ENCODE measurements around the gene KAZN.

KAZN gene

GRCh38 chr1:14923727-14924452 lies 325.4 kb downstream of the KAZN start:
- Histone ChIP-seq H3F3A (ENCODE audit: insufficient read depth, low read length) (no peaks in the 10 kb centered on the region), H3K36me3 (replicated peaks; ENCODE audit: insufficient read depth, low read length) (no peaks in the 10 kb centered on the region), H3K9ac (ENCODE audit: low read length) (no peak overlapping the region), H3K4me1 (ENCODE audit: low read length) (no peaks in the 10 kb centered on the region), H3K4me2 (ENCODE audit: low read depth, low read length) (peak overlapping the region; percentile 59), H2AFZ (ENCODE audit: low read length) (peak overlapping the region; percentile 61), H3K9me3 (replicated peaks; ENCODE audit: insufficient read depth, low read length) (no peaks in the 10 kb centered on the region), H4K20me1 (ENCODE audit: insufficient read depth, low read length) (no peaks in the 10 kb centered on the region), H3K4me3 (ENCODE audit: low read length) (peak overlapping the region; percentile 44; the same call in 1 of the 2 replicates), H3K9me2 (replicated peaks; ENCODE audit: insufficient read depth, low read length) (no peaks in the 10 kb centered on the region), H3K27ac (ENCODE audit: low read length) (no peak overlapping the region), H3K79me2 (ENCODE audit: low read length) (0 out of 2 replicates have a peak, but pooled peaks cover 3% of the 10 kb centered on the region), H3K27me3 (replicated peaks; ENCODE audit: insufficient read depth, low read length) (no peaks in the 10 kb centered on the region; the same call in 1 of the 2 replicates)
- peak; percentile 79 for DNase-seq
- TF ChIP-seq EZH2 (optimal IDR thresholded peaks at IDR 0.05; ENCODE audit: low read depth, low read length) (no peak), EZH2phosphoT487 (IDR thresholded peaks at IDR 0.05; ENCODE audit: low read length) (no peak), CTCF (IDR thresholded peaks at IDR 0.05; ENCODE audit: low read length) (no peak)

- TF ChIP-seq EZH2phosphoT487 (IDR thresholded peaks at IDR 0.05; ENCODE audit: low read length), result no peak
- no peak for TF ChIP-seq CTCF (IDR thresholded peaks at IDR 0.05; ENCODE audit: low read length)
- no peak for TF ChIP-seq EZH2 (optimal IDR thresholded peaks at IDR 0.05; ENCODE audit: low read depth, low read length)
- no peak overlapping the region for H2AFZ ChIP-seq (ENCODE audit: low read length)
- no peaks in the 10 kb centered on the region; the same call in 1 of the 2 replicates for H3K27me3 ChIP-seq (replicated peaks; ENCODE audit: insufficient read depth, low read length)
- no peaks in the 10 kb centered on the region for H3K9me3 ChIP-seq (replicated peaks; ENCODE audit: insufficient read depth, low read length)
- H3K4me2 ChIP-seq (ENCODE audit: low read depth, low read length), result peak overlapping the region; percentile 95
- no peak overlapping the region for H3K9ac ChIP-seq (ENCODE audit: low read length)
- no peaks in the 10 kb centered on the region for H3K9me2 ChIP-seq (replicated peaks; ENCODE audit: insufficient read depth, low read length)
- 0 out of 2 replicates have a peak, but pooled peaks cover 3% of the 10 kb centered on the region for H3K79me2 ChIP-seq (ENCODE audit: low read length)
- no peaks in the 10 kb centered on the region for H3F3A ChIP-seq (ENCODE audit: insufficient read depth, low read length)
- no peak overlapping the region for H3K27ac ChIP-seq (ENCODE audit: low read length)
- no peaks in the 10 kb centered on the region for H3K4me1 ChIP-seq (ENCODE audit: low read length)
- H4K20me1 ChIP-seq (ENCODE audit: insufficient read depth, low read length), result no peaks in the 10 kb centered on the region
- no peaks in the 10 kb centered on the region for H3K36me3 ChIP-seq (replicated peaks; ENCODE audit: insufficient read depth, low read length)
- peak; percentile 34 for DNase-seq
- peak overlapping the region; percentile 69 for H3K4me3 ChIP-seq (ENCODE audit: low read length)
These were observed 326.2 kb downstream of the KAZN start for GRCh38 chr1:14924455-14925331.

GRCh38 chr1:14925336-14926136 lies 327.1 kb downstream of the KAZN start:
- no peak for DNase-seq
- Histone ChIP-seq H3F3A (ENCODE audit: insufficient read depth, low read length) (no peaks in the 10 kb centered on the region), H3K79me2 (ENCODE audit: low read length) (0 out of 2 replicates have a peak, but pooled peaks cover 3% of the 10 kb centered on the region), H3K4me2 (ENCODE audit: low read depth, low read length) (peak overlapping the region; percentile 95), H3K27ac (ENCODE audit: low read length) (no peak overlapping the region), H4K20me1 (ENCODE audit: insufficient read depth, low read length) (no peaks in the 10 kb centered on the region), H2AFZ (ENCODE audit: low read length) (no peak overlapping the region), H3K9me2 (replicated peaks; ENCODE audit: insufficient read depth, low read length) (no peaks in the 10 kb centered on the region), H3K4me3 (ENCODE audit: low read length) (peak overlapping the region; percentile 69; the same call in 1 of the 2 replicates), H3K9ac (ENCODE audit: low read length) (no peak overlapping the region), H3K27me3 (replicated peaks; ENCODE audit: insufficient read depth, low read length) (no peaks in the 10 kb centered on the region; the same call in 1 of the 2 replicates), H3K4me1 (ENCODE audit: low read length) (no peaks in the 10 kb centered on the region), H3K36me3 (replicated peaks; ENCODE audit: insufficient read depth, low read length) (no peaks in the 10 kb centered on the region), H3K9me3 (replicated peaks; ENCODE audit: insufficient read depth, low read length) (no peaks in the 10 kb centered on the region)
- TF ChIP-seq EZH2phosphoT487 (IDR thresholded peaks at IDR 0.05; ENCODE audit: low read length) (no peak), EZH2 (optimal IDR thresholded peaks at IDR 0.05; ENCODE audit: low read depth, low read length) (no peak), CTCF (IDR thresholded peaks at IDR 0.05; ENCODE audit: low read length) (no peak)

Measured in MM.1S (cell line).